WTC11 (cell line): ENCODE results near the gene NLRX1. TPM values are rescaled to one million over a fixed set of nuclear protein-coding genes. Genes with fewer than 3 reads are reported as not detected.

Source experiments
- ATAC-seq: fragments of 200-7000 bp; cut with Tn5 transposase; 2 replicates; pipeline ENCODE4 v1.10.0; 2021; ENCODE audit warnings: mild to moderate bottlenecking, moderate library complexity
- CTCF ChIA-PET: fragments of 300-600 bp; sonication (Branson Sonifier 250); formaldehyde crosslinking; loops from one replicate; lab custom pipeline; 2021; ENCODE audit warnings: antibody characterized with exemption; lab: Charles Lee
- POLR2A ChIA-PET: fragments of 350-600 bp; sonication (Branson Sonifier 250); formaldehyde crosslinking; loops from one replicate; lab custom pipeline; 2021; ENCODE audit warnings: antibody characterized with exemption; lab: Charles Lee
- DNase-seq: peaks from one replicate; pipeline ENCODE4 v3.0.0; 2021; ENCODE audit warnings: low spot score
- H3K27ac Mint-ChIP-seq: 2 replicates; pipeline ENCODE4 v1.8.0; 2021; ENCODE audit warnings: mixed read lengths
- H3K27me3 Mint-ChIP-seq: 2 replicates; pipeline ENCODE4 v1.8.0; 2021; ENCODE audit warnings: low read depth, mild to moderate bottlenecking, moderate library complexity, mixed read lengths
- H3K36me3 Mint-ChIP-seq: 2 replicates; pipeline ENCODE4 v1.8.0; 2021; ENCODE audit warnings: mixed read lengths
- H3K4me1 Mint-ChIP-seq: 2 replicates; pipeline ENCODE4 v1.8.0; 2022; ENCODE audit warnings: mixed read lengths
- H3K4me3 Mint-ChIP-seq: 2 replicates; pipeline ENCODE4 v1.8.0; 2021; ENCODE audit warnings: mild to moderate bottlenecking, moderate library complexity, mixed read lengths
- H3K9me3 Mint-ChIP-seq: 2 replicates; pipeline ENCODE4 v1.8.0; 2021; ENCODE audit warnings: mixed read lengths
- ATF2 ChIP-seq: sonication (generic); formaldehyde crosslinking; IDR thresholded peaks from 2 replicates; pipeline ENCODE4 v1.8.1; 2022; ENCODE audit warnings: low read depth, missing genetic modification reagents, borderline replicate concordance
- CTCF ChIP-seq: fragments of 200-600 bp; IDR thresholded peaks from 2 replicates; pipeline ENCODE4 v1.8.0; 2022; ENCODE audit warnings: antibody characterized with exemption
- FOXP1 ChIP-seq: sonication (generic); formaldehyde crosslinking; IDR thresholded peaks from 2 replicates; pipeline ENCODE4 v1.8.0; 2022; ENCODE audit warnings: missing genetic modification reagents, mild to moderate bottlenecking, moderate library complexity, borderline replicate concordance
- FOXP4 ChIP-seq: sonication (generic); formaldehyde crosslinking; IDR thresholded peaks from 2 replicates; pipeline ENCODE4 v1.8.0; 2022; ENCODE audit warnings: mild to moderate bottlenecking, missing genetic modification reagents
- GABPB1 ChIP-seq: sonication (generic); formaldehyde crosslinking; IDR thresholded peaks from 2 replicates; pipeline ENCODE4 v1.8.1; 2023; ENCODE audit warnings: mild to moderate bottlenecking, missing genetic modification reagents
- GRHL2 ChIP-seq: fragments of 250-450 bp; sonication (Bioruptor Pico); IDR thresholded peaks from 2 replicates; pipeline ENCODE4 v1.8.0; 2022; ENCODE audit warnings: mild to moderate bottlenecking, moderate library complexity; ENCODE audit not compliant: insufficient replicate concordance, severe bottlenecking
- IRF1 ChIP-seq: sonication (generic); formaldehyde crosslinking; IDR thresholded peaks from 2 replicates; pipeline ENCODE4 v1.8.0; 2023; ENCODE audit warnings: missing genetic modification reagents
- KAT7 ChIP-seq: sonication (generic); formaldehyde crosslinking; IDR thresholded peaks from 2 replicates; pipeline ENCODE4 v1.8.1; 2023; ENCODE audit warnings: missing genetic modification reagents, mild to moderate bottlenecking, borderline replicate concordance
- NR3C1 ChIP-seq: sonication (generic); formaldehyde crosslinking; conservative IDR thresholded peaks from 2 replicates; pipeline ENCODE4 v1.8.1; 2023; ENCODE audit warnings: low read depth, mild to moderate bottlenecking, missing genetic modification reagents
- PRRX2 ChIP-seq: fragments of 250-450 bp; sonication (Bioruptor Pico); IDR thresholded peaks from 2 replicates; pipeline ENCODE4 v1.8.0; 2021; ENCODE audit warnings: mild to moderate bottlenecking
- SMAD3 ChIP-seq: sonication (generic); formaldehyde crosslinking; IDR thresholded peaks from 2 replicates; pipeline ENCODE4 v1.8.0; 2022; ENCODE audit warnings: missing genetic modification reagents, mild to moderate bottlenecking, borderline replicate concordance
- SMAD4 ChIP-seq: sonication (generic); formaldehyde crosslinking; IDR thresholded peaks from 2 replicates; pipeline ENCODE4 v1.8.0; 2022; ENCODE audit warnings: mild to moderate bottlenecking, missing genetic modification reagents
- SOX15 ChIP-seq: fragments of 250-450 bp; sonication (Bioruptor Pico); IDR thresholded peaks from 2 replicates; pipeline ENCODE4 v1.9.0; 2021; ENCODE audit warnings: mild to moderate bottlenecking
- ZNF263 ChIP-seq: sonication (generic); formaldehyde crosslinking; IDR thresholded peaks from 2 replicates; pipeline ENCODE4 v1.8.1; 2022; ENCODE audit warnings: low read depth, mild to moderate bottlenecking, moderate library complexity, missing genetic modification reagents
- ZNF396 ChIP-seq: fragments of 250-450 bp; sonication (Bioruptor Pico); IDR thresholded peaks from 2 replicates; pipeline ENCODE4 v1.8.0; 2021; ENCODE audit warnings: mild to moderate bottlenecking, moderate library complexity, borderline replicate concordance
- ZNF416 ChIP-seq: fragments of 250-450 bp; sonication (Bioruptor Pico); IDR thresholded peaks from 2 replicates; pipeline ENCODE4 v1.9.0; 2021; ENCODE audit warnings: mild to moderate bottlenecking, inconsistent platforms
- ZNF425 ChIP-seq: fragments of 250-450 bp; sonication (Bioruptor Pico); conservative IDR thresholded peaks from 2 replicates; pipeline ENCODE4 v1.9.0; 2021; ENCODE audit warnings: mild to moderate bottlenecking
- total RNA-seq: library from RNA; stranded (reverse); gene quantifications from 3 replicates; pipeline ENCODE4 v1.2.3, GENCODE V29; 2021
- TF ChIP-seq, protein P1 (sequence below): sonication (generic); formaldehyde crosslinking; IDR thresholded peaks from 2 replicates; pipeline ENCODE4 v1.8.1; 2022; ENCODE audit warnings: low read depth, mild to moderate bottlenecking, moderate library complexity, missing genetic modification reagents, borderline replicate concordance
- TF ChIP-seq, protein P2 (sequence below): sonication (generic); formaldehyde crosslinking; IDR thresholded peaks from 2 replicates; pipeline ENCODE4 v1.8.1; 2023; ENCODE audit warnings: mild to moderate bottlenecking, missing genetic modification reagents, moderate library complexity
- TF ChIP-seq, protein P3 (sequence below): sonication (generic); formaldehyde crosslinking; conservative IDR thresholded peaks from 2 replicates; pipeline ENCODE4 v1.8.1; 2022; ENCODE audit warnings: mild to moderate bottlenecking, missing genetic modification reagents
- TF ChIP-seq, protein P4 (sequence below): sonication (generic); formaldehyde crosslinking; IDR thresholded peaks from 2 replicates; pipeline ENCODE4 v1.8.1; 2022; ENCODE audit warnings: mild to moderate bottlenecking, moderate library complexity, missing genetic modification reagents

NLRX1 gene
- total RNA-seq, 1 experiment from 2014 or later: 20.8 TPM

- no peak for DNase-seq
- no peaks in the 10 kb centered on the region; the same call in 1 of the 2 replicates for H3K27me3 Mint-ChIP-seq
- ChIA-PET CTCF (interaction anchor here (1.0 to 1.2 kb wide), 2 partner anchors 17 to 25 kb away, joined by 3 to 6 read pairs; partner anchors contain the start of gene CBL), POLR2A (no interaction called here)
- H3K4me1 Mint-ChIP-seq: no peaks in the 10 kb centered on the region
- H3K4me3 Mint-ChIP-seq: no peak overlapping the region
- no peak overlapping the region for H3K27ac Mint-ChIP-seq
- H3K36me3 Mint-ChIP-seq: no peaks in the 10 kb centered on the region
- peak; percentile 64 for ATAC-seq
- TF ChIP-seq ZNF425 (CRISPR knock-in tag): no peak
- TF ChIP-seq, protein P1, sequence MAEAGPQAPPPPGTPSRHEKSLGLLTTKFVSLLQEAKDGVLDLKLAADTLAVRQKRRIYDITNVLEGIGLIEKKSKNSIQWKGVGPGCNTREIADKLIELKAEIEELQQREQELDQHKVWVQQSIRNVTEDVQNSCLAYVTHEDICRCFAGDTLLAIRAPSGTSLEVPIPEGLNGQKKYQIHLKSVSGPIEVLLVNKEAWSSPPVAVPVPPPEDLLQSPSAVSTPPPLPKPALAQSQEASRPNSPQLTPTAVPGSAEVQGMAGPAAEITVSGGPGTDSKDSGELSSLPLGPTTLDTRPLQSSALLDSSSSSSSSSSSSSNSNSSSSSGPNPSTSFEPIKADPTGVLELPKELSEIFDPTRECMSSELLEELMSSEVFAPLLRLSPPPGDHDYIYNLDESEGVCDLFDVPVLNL (CRISPR knock-in tag): no peak
- TF ChIP-seq GRHL2 (CRISPR knock-in tag): no peak
- TF ChIP-seq KAT7 (CRISPR knock-in tag): no peak
- TF ChIP-seq PRRX2: no peak
- TF ChIP-seq ZNF396 (CRISPR knock-in tag): no peak
- TF ChIP-seq GABPB1 (CRISPR knock-in tag): no peak
- no peak for TF ChIP-seq NR3C1 (CRISPR knock-in tag)
- TF ChIP-seq, protein P2, sequence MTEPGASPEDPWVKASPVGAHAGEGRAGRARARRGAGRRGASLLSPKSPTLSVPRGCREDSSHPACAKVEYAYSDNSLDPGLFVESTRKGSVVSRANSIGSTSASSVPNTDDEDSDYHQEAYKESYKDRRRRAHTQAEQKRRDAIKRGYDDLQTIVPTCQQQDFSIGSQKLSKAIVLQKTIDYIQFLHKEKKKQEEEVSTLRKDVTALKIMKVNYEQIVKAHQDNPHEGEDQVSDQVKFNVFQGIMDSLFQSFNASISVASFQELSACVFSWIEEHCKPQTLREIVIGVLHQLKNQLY (CRISPR knock-in tag): no peak
- no peaks in the 10 kb centered on the region for H3K9me3 Mint-ChIP-seq
Observed at GRCh38 chr11:119189393-119189792, 20.9 kb downstream of the NLRX1 start.

GRCh38 chr11:119190531-119190930 is 22.0 kb downstream of the NLRX1 start:
- ChIA-PET CTCF (interaction anchor here (0.7 to 1.2 kb wide), 5 partner anchors 16 to 133 kb away, joined by 3 to 4 read pairs (median 3); partner anchors contain the start of genes CBL and NLRX1), POLR2A (no interaction called here)
- Mint-ChIP-seq H3K27me3 (no peaks in the 10 kb centered on the region; the same call in 1 of the 2 replicates), H3K27ac (no peak overlapping the region), H3K4me1 (peaks cover 7% of the 10 kb centered on the region), H3K9me3 (no peaks in the 10 kb centered on the region), H3K36me3 (no peaks in the 10 kb centered on the region), H3K4me3 (no peak overlapping the region)
- DNase-seq (no peak), ATAC-seq (no peak)
- TF ChIP-seq CTCF (no peak), FOXP1 (CRISPR knock-in tag) (no peak), GRHL2 (CRISPR knock-in tag) (no peak), ZNF416 (no peak), SOX15 (CRISPR knock-in tag) (no peak), ZNF263 (CRISPR knock-in tag) (no peak), IRF1 (CRISPR knock-in tag) (no peak), FOXP4 (CRISPR knock-in tag) (no peak), SMAD4 (CRISPR knock-in tag) (no peak), ATF2 (no peak), SMAD3 (CRISPR knock-in tag) (no peak)
- TF ChIP-seq, protein P3, sequence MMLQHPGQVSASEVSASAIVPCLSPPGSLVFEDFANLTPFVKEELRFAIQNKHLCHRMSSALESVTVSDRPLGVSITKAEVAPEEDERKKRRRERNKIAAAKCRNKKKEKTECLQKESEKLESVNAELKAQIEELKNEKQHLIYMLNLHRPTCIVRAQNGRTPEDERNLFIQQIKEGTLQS (CRISPR knock-in tag): no peak
- TF ChIP-seq, protein P4, sequence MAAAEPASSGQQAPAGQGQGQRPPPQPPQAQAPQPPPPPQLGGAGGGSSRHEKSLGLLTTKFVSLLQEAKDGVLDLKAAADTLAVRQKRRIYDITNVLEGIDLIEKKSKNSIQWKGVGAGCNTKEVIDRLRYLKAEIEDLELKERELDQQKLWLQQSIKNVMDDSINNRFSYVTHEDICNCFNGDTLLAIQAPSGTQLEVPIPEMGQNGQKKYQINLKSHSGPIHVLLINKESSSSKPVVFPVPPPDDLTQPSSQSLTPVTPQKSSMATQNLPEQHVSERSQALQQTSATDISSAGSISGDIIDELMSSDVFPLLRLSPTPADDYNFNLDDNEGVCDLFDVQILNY: no peak
